GM12801 (cell line): ENCODE data around the gene CDC26.

ENCODE experiments used
- TF ChIP-seq, protein P1 (sequence below): IDR thresholded peaks from one replicate; pipeline ENCODE4 v1.5.1; 2011; ENCODE audit warnings: control low read depth; ENCODE audit not compliant: insufficient read length; ENCODE audit errors: extremely low read depth

CDC26 gene

DNA sequence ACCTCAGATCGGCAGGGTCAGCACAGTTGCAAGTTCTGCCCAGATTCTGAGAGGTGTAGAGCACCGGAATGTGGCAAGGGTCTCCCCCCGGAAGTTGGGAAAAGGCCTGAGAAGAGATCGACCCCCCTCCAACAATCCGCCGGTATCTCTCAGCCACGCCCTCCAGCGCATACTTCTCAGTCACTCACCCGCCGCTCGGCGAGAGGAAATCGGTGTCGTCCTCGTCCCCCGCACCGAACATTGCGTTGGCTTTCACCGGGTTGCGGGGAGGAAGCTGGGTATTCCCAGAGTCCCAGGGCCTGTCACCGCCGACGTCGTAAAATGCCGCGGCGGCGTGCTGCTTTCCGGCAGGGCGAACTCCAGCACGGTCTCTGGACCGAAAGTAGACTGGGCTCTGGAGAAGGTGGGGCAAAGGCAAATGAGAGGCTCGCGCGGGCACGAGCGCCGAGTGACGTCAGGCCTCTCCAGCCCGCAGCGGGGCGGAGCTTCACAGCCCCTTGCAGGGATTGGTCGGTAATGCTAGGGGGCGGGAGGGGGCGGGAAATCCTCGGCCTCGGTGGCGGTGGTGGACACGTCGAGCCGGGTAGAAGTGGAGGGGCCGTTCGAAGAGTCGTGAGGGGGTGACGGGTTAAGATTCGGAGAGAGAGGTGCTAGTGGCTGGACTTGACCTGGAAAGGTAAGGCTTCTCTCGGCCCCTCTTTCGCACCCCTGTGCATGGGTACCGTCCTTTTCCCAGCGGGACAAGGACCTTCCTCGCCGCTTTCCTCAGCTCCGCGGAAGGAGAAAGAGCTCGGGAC is 54.2 kb downstream of the CDC26 start, which contains the start of the genes FKBP15 and SLC31A1:
TSS of gene FKBP15 (minus strand) at position 275 of the 797 bp plus-strand sequence. CDS start at position 241, 34 bp downstream.
TSS of gene SLC31A1 (plus strand) at position 542 of the 797 bp plus-strand sequence. CDS start 34,605 bp downstream, outside the sequence.
- TF ChIP-seq, protein P1, sequence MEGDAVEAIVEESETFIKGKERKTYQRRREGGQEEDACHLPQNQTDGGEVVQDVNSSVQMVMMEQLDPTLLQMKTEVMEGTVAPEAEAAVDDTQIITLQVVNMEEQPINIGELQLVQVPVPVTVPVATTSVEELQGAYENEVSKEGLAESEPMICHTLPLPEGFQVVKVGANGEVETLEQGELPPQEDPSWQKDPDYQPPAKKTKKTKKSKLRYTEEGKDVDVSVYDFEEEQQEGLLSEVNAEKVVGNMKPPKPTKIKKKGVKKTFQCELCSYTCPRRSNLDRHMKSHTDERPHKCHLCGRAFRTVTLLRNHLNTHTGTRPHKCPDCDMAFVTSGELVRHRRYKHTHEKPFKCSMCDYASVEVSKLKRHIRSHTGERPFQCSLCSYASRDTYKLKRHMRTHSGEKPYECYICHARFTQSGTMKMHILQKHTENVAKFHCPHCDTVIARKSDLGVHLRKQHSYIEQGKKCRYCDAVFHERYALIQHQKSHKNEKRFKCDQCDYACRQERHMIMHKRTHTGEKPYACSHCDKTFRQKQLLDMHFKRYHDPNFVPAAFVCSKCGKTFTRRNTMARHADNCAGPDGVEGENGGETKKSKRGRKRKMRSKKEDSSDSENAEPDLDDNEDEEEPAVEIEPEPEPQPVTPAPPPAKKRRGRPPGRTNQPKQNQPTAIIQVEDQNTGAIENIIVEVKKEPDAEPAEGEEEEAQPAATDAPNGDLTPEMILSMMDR: no peak

DNA sequence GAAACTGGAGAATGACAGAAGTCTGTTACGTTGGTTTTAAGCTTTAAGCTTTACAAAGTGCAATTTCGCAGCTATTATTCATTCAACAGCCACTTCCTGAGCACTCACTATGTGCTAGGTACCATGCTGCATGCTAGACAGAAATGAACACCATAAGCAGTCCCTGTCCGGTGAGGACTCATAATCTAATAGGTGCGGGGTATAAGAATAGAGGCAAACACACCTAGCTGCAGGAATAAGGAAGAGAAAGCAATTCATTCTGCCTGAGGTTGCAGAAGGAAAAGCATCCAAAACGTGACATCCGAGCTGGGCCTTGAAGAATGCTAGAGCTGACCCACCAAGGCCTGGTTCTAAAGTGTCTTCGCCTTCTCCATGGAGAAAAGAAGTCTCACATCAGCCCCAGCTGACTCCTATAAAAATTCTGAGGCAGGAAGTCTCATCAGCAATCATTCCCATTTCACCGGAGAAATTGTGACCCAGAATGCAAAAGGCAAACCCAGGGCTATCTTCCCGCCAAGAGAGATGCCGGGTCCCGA is 54.8 kb downstream of the CDC26 start:
- TF ChIP-seq, protein P1: no peak

DNA sequence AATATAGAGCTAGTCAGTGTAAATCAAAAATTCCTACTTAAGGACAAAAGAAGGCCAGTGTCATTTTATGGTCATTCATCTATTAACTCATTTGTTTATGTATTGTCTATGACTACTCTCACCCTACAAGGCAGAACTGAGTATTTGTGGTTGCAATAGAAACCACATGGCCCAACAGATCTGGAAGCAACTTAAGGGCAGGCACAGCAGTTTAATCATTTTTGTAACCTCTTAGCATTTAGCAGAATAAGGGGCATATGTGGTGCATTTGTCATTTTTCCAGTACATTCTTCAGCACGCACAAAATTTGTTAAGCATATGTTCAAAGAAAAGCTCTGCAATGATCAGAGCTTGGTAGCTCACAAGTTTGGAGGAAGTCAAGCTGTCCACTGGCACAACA is 55.4 kb downstream of the CDC26 start:
- TF ChIP-seq, protein P1: no peak

DNA sequence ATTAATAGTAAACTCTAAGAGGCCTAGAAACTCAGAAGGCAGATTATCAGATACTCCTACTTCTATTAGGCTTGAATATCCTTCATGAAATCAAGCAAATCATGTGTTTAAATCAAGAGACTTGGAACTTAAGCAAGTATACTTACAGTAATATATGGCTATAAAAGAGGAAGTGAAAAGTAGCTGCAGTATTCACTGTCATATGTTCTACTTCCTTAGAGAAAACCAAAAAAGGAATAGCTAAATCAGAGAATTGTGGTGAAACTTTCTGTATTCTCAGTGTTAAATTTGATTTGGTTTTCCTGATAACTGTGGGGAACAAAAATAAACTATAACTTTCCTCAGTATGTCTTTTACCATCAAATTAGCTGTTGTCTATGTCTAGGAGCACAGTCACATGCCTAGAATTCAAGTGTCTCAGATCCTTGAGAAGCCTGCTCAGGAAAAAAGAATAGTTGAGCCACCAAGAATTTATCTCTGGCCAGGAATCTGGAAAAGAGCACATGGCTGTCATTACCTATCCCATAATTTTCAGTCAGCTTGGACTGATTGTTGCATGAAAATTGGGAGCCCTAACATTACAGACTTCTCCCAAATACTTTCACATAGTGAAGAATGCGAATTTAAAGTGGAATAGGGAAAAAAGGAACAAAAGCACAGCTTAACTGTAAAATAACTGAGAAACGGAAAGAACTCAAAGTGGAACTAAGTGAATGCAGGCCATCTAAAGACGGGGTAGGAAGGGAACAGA is 56.0 kb downstream of the CDC26 start:
- TF ChIP-seq, protein P1: no peak
